NCI-H2081 (cell line): ENCODE results near the gene GABBR2.
"Not testable (repeated sequence)": the region's sequence is repeated elsewhere in the genome, so short reads cannot be mapped to it uniquely, and the experiment has no call there.

Source experiments
- DNase-seq, 2 experiments: peaks; one replicate each; lab custom pipeline; 2025; lab: John Stamatoyannopoulos, UW

Gene GABBR2

GRCh38 chr9:98515506-98516204 is 193.1 kb downstream of the GABBR2 start:
- no peak for DNase-seq

GRCh38 chr9:98514841-98515240 is 193.9 kb downstream of the GABBR2 start:
- DNase-seq, result no peak

GRCh38 chr9:98508217-98508919 is 200.4 kb downstream of the GABBR2 start:
- peak in 1 of 2 experiments; percentile 6 for DNase-seq

GRCh38 chr9:98506422-98507054 is 202.2 kb downstream of the GABBR2 start:
- no peak for DNase-seq

GRCh38 chr9:98504298-98505282 is 204.1 kb downstream of the GABBR2 start:
- peak in 1 of 2 experiments; percentile 14 for DNase-seq

- no peak for DNase-seq
Observed at GRCh38 chr9:98503867-98504266, 204.9 kb downstream of the GABBR2 start.

- DNase-seq, result no peak
Observed at GRCh38 chr9:98502976-98503325, 205.8 kb downstream of the GABBR2 start.

- DNase-seq, result no peak
Observed at GRCh38 chr9:98502311-98502975, 206.3 kb downstream of the GABBR2 start.

GRCh38 chr9:98501819-98502218 is 206.9 kb downstream of the GABBR2 start:
- no peak for DNase-seq

GRCh38 chr9:98501259-98501658 is 207.5 kb downstream of the GABBR2 start:
- not testable (repeated sequence) for DNase-seq

- DNase-seq, result no peak
Observed at GRCh38 chr9:98500337-98500919, 208.3 kb downstream of the GABBR2 start.

GRCh38 chr9:98495530-98495929 is 213.2 kb downstream of the GABBR2 start:
- no peak for DNase-seq

- DNase-seq, result no peak
Observed at GRCh38 chr9:98494852-98495251, 213.9 kb downstream of the GABBR2 start.

- no peak for DNase-seq
Observed at GRCh38 chr9:98491828-98492227, 216.9 kb downstream of the GABBR2 start.

- DNase-seq, result no peak
Observed at GRCh38 chr9:98491231-98491651, 217.5 kb downstream of the GABBR2 start.

- no peak for DNase-seq
Observed at GRCh38 chr9:98488571-98489312, 220.0 kb downstream of the GABBR2 start.

GRCh38 chr9:98485706-98486105 is 223.0 kb downstream of the GABBR2 start:
- DNase-seq, result no peak

- no peak for DNase-seq
Observed at GRCh38 chr9:98484162-98484561, 224.6 kb downstream of the GABBR2 start.

- DNase-seq, result no peak
Observed at GRCh38 chr9:98482226-98482625, 226.5 kb downstream of the GABBR2 start.

GRCh38 chr9:98481676-98482075 is 227.1 kb downstream of the GABBR2 start:
- no peak for DNase-seq
